Measurements from ENCODE around the gene IL22.

DNA sequence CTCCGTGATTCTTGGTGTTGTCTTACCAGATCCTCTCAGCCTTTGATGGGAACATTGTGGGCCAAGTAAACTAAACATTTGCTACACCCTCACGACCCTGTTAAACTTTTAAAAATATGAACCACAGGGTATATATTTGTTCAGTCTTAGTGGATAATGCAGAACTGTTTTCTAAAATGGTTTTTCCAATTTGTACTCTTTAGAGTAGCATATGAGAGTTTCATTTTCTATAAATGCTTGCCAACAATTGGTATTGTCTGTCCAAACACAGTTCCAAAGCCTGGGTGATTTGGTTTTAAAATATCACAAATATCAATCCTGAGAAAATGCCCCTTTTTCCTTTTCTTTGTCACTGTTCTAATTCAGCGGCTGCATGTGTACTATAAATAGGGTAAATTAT is 6.7 kb upstream of the IL22 start:
- TF ChIP-seq CTCF (conservative IDR thresholded peaks at IDR 0.05 in 1 of 2, IDR thresholded peaks at IDR 0.05 in 1 of 2; ENCODE audit: low read depth in 1 of 2, low read length in 2 of 2) = no peak
- no peak for TF ChIP-seq EZH2 (IDR thresholded peaks at IDR 0.05; ENCODE audit: low read length, missing control alignments)
